K562 (cell line): ENCODE measurements around the gene CNOT10. TPM values are rescaled to one million over a fixed set of nuclear protein-coding genes. Genes with fewer than 3 reads are reported as not detected.

Source experiments
- ATF7 ChIP-seq: fragments of 450-650 bp; IDR thresholded peaks from 2 replicates; pipeline ENCODE4 v1.7.1; 2014; ENCODE audit warnings: mild to moderate bottlenecking, moderate library complexity
- CREBBP ChIP-seq: IDR thresholded peaks from one replicate; pipeline ENCODE4 v1.6.1; 2012; ENCODE audit warnings: low read depth, mild to moderate bottlenecking, control low read depth, inconsistent platforms, low read length
- ETV1 ChIP-seq: fragments of 450-650 bp; conservative IDR thresholded peaks from 2 replicates; pipeline ENCODE4 v1.6.1; 2016; ENCODE audit warnings: missing genetic modification characterization, control low read depth, low read depth, missing compliant biosample characterization
- LCOR ChIP-seq: sonication (generic); formaldehyde crosslinking; IDR thresholded peaks from 2 replicates; pipeline ENCODE4 v1.8.0; 2022; ENCODE audit warnings: mild to moderate bottlenecking, missing genetic modification reagents
- NBN ChIP-seq: fragments of 450-650 bp; IDR thresholded peaks from 2 replicates; pipeline ENCODE4 v1.6.1; 2016; ENCODE audit warnings: low read depth, mild to moderate bottlenecking
- SIRT6 ChIP-seq: IDR thresholded peaks from one replicate; pipeline ENCODE4 v1.6.1; 2012; ENCODE audit warnings: low read depth, mild to moderate bottlenecking, control low read depth, inconsistent platforms, low read length, moderate library complexity
- SPI1 ChIP-seq: IDR thresholded peaks from 2 replicates; pipeline ENCODE4 v1.6.1; 2011; ENCODE audit warnings: low read depth, low read length, control low read depth, borderline replicate concordance
- TCF7L2 ChIP-seq: fragments of 150-350 bp; IDR thresholded peaks from 2 replicates; pipeline ENCODE4 v1.6.1; 2016; ENCODE audit warnings: low read depth, mild to moderate bottlenecking, low read length, moderate library complexity
- ZKSCAN1 ChIP-seq: fragments of 150-350 bp; IDR thresholded peaks from 2 replicates; pipeline ENCODE4 v1.6.1; 2016; ENCODE audit warnings: low read depth, low read length
- ZNF668 ChIP-seq: fragments of 250-450 bp; sonication (Bioruptor Pico); IDR thresholded peaks from 2 replicates; pipeline ENCODE4 v1.8.0; 2022; ENCODE audit warnings: mild to moderate bottlenecking, inconsistent platforms
- ZNF717 ChIP-seq: fragments of 250-450 bp; sonication (Bioruptor Pico); IDR thresholded peaks from 2 replicates; pipeline ENCODE4 v1.5.0; 2021
- ZNF766 ChIP-seq: fragments of 200-800 bp; sonication (Bioruptor generic); conservative IDR thresholded peaks from 2 replicates; pipeline ENCODE4 v1.6.1; 2016; ENCODE audit warnings: missing genetic modification characterization, missing compliant biosample characterization
- polyA plus RNA-seq, 8 experiments: library from polyadenylated mRNA; depleted of rRNA in 4 of 8; stranded (reverse) in 5 of 8; unstranded in 3 of 8; fragments of >200 nt; fragmentation: Nextera tagmentation in 2 of 8; fragmentation: Illumina TruSeq in 1 of 8; extraction: Ambion mirVana in 2 of 8; extraction: Trizol in 1 of 8; gene quantifications; 2 replicates each; pipeline versions ENCODE4 v1.2.1 to v1.2.3, GENCODE V29; 2011 to 2014; ENCODE audit warnings: inconsistent platforms in 1 of 8, missing spikeins in 1 of 8
- total RNA-seq, 7 experiments: library from RNA; depleted of rRNA in 6 of 7; stranded (reverse); fragments of >200 nt in 6 of 7; fragmentation: Illumina TruSeq in 2 of 7; extraction: Trizol in 2 of 7; gene quantifications; 2 replicates each; pipeline versions ENCODE4 v1.2.1 to v1.2.3, GENCODE V29; 2011 to 2021; ENCODE audit warnings: low replicate concordance in 1 of 7
- TF ChIP-seq, protein P1 (sequence below), 2 experiments: fragments of 450-650 bp; formaldehyde crosslinking in 1 of 2; IDR thresholded peaks; 2 replicates each; pipeline versions ENCODE4 v1.4.0 to v1.6.1; 2014 to 2020; ENCODE audit warnings: mild to moderate bottlenecking in 2 of 2, borderline replicate concordance in 1 of 2, low read depth in 1 of 2
- TF ChIP-seq, protein P2 (sequence below), 2 experiments: fragments of 450-650 bp; conservative IDR thresholded peaks; 2 replicates each; pipeline ENCODE4 v1.6.1; 2017; ENCODE audit warnings: mild to moderate bottlenecking in 2 of 2, moderate library complexity in 2 of 2
- TF ChIP-seq, protein P3 (sequence below), 3 experiments: fragments of 200-800 bp in 1 of 3; fragments of 250-450 bp in 1 of 3; fragments of 450-650 bp in 1 of 3; sonication (Bioruptor Pico) in 1 of 3; sonication (Bioruptor generic) in 1 of 3; formaldehyde crosslinking in 1 of 3; IDR thresholded peaks; 2 replicates each; pipeline versions ENCODE4 v1.6.1 to v1.8.0; 2016 to 2022; ENCODE audit warnings: mild to moderate bottlenecking in 2 of 3, missing genetic modification characterization in 2 of 3, missing compliant biosample characterization in 1 of 3, moderate library complexity in 1 of 3

Gene CNOT10
- total and polyA plus RNA-seq, 9 of the 15 experiments (the other 6 are each of a cell fraction or from before 2014, with no cell fraction given), result 35.7 to 114 (median 81.9) TPM

DNA sequence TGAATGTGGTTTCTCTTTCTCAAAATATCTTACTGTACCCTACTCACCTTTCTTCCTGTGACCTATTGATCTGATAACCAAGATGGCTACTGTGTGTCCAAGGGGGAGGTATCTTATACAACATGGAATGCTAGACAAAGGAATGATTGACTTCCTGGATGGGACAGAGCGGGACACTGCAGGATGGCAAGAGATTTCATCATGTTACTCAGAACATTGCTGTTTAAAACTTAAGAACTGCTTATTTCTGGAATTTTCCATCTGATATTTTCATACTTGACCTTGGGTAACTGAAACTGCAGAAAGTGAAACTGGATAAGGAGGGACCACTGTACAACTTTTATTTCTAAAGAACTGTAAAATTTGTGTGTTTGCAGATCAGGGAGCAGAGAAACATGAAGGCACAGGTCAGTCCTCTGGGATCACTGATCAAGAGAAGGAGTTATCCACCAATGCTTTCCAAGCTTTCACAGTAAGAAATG, 18.5 kb downstream of the CNOT10 start (continued):
- TF ChIP-seq ATF7 (peak; percentile 44; the same call in 1 of the 2 replicates), ZNF668 (no peak), SIRT6 (no peak), NBN (no peak), TCF7L2 (no peak), CREBBP (no peak), SPI1 (no peak), ZNF766 (CRISPR knock-in tag) (peak; percentile 52; the same call in 1 of the 2 replicates), ZNF717 (CRISPR knock-in tag) (no peak), ETV1 (peak; percentile 55), ZKSCAN1 (no peak), LCOR (CRISPR knock-in tag) (no peak)
- TF ChIP-seq, protein P1, sequence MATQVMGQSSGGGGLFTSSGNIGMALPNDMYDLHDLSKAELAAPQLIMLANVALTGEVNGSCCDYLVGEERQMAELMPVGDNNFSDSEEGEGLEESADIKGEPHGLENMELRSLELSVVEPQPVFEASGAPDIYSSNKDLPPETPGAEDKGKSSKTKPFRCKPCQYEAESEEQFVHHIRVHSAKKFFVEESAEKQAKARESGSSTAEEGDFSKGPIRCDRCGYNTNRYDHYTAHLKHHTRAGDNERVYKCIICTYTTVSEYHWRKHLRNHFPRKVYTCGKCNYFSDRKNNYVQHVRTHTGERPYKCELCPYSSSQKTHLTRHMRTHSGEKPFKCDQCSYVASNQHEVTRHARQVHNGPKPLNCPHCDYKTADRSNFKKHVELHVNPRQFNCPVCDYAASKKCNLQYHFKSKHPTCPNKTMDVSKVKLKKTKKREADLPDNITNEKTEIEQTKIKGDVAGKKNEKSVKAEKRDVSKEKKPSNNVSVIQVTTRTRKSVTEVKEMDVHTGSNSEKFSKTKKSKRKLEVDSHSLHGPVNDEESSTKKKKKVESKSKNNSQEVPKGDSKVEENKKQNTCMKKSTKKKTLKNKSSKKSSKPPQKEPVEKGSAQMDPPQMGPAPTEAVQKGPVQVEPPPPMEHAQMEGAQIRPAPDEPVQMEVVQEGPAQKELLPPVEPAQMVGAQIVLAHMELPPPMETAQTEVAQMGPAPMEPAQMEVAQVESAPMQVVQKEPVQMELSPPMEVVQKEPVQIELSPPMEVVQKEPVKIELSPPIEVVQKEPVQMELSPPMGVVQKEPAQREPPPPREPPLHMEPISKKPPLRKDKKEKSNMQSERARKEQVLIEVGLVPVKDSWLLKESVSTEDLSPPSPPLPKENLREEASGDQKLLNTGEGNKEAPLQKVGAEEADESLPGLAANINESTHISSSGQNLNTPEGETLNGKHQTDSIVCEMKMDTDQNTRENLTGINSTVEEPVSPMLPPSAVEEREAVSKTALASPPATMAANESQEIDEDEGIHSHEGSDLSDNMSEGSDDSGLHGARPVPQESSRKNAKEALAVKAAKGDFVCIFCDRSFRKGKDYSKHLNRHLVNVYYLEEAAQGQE (IDR thresholded peaks at IDR 0.05; ENCODE audit: borderline replicate concordance), result peak; percentile 58
- TF ChIP-seq, protein P1 (CRISPR knock-in tag; IDR thresholded peaks at IDR 0.05; ENCODE audit: low read depth), result no peak
- TF ChIP-seq, protein P2, sequence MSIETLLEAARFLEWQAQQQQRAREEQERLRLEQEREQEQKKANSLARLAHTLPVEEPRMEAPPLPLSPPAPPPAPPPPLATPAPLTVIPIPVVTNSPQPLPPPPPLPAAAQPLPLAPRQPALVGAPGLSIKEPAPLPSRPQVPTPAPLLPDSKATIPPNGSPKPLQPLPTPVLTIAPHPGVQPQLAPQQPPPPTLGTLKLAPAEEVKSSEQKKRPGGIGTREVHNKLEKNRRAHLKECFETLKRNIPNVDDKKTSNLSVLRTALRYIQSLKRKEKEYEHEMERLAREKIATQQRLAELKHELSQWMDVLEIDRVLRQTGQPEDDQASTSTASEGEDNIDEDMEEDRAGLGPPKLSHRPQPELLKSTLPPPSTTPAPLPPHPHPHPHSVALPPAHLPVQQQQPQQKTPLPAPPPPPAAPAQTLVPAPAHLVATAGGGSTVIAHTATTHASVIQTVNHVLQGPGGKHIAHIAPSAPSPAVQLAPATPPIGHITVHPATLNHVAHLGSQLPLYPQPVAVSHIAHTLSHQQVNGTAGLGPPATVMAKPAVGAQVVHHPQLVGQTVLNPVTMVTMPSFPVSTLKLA (conservative IDR thresholded peaks at IDR 0.05), result no peak
- TF ChIP-seq, protein P3, sequence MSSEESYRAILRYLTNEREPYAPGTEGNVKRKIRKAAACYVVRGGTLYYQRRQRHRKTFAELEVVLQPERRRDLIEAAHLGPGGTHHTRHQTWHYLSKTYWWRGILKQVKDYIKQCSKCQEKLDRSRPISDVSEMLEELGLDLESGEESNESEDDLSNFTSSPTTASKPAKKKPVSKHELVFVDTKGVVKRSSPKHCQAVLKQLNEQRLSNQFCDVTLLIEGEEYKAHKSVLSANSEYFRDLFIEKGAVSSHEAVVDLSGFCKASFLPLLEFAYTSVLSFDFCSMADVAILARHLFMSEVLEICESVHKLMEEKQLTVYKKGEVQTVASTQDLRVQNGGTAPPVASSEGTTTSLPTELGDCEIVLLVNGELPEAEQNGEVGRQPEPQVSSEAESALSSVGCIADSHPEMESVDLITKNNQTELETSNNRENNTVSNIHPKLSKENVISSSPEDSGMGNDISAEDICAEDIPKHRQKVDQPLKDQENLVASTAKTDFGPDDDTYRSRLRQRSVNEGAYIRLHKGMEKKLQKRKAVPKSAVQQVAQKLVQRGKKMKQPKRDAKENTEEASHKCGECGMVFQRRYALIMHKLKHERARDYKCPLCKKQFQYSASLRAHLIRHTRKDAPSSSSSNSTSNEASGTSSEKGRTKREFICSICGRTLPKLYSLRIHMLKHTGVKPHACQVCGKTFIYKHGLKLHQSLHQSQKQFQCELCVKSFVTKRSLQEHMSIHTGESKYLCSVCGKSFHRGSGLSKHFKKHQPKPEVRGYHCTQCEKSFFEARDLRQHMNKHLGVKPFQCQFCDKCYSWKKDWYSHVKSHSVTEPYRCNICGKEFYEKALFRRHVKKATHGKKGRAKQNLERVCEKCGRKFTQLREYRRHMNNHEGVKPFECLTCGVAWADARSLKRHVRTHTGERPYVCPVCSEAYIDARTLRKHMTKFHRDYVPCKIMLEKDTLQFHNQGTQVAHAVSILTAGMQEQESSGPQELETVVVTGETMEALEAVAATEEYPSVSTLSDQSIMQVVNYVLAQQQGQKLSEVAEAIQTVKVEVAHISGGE (CRISPR knock-in tag; IDR thresholded peaks at IDR 0.05), result 0 out of 6 replicates have a peak, but pooled peaks of 1 of the 3 experiments have one; percentile 14
